ENCODE results near the gene CRYBG3. TPM values are rescaled to one million over a fixed set of nuclear protein-coding genes. Genes with fewer than 3 reads are reported as not detected.

Gene CRYBG3
- total RNA-seq, 1 donor from 2014 or later, result 18.5 TPM

DNA sequence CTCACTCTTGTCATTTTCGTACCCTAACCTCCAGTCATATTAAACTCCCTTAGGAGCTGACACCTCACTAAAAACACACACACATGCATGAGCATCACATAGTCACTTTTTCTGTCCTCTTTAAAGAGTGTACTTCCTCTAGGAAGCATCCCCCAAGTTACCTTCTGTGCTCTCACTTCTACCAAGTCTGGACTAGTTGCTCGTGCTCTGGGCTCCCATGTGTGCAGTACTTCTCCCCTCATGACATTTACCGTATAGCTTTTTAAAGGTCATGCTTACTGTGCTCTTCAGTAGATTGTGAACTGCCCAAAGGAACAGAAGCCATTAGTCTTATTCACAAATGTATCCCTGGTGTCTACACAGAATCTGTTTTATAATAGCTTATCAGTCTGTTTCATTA lies 42.0 kb downstream of the CRYBG3 start:
- TF ChIP-seq, protein P1, sequence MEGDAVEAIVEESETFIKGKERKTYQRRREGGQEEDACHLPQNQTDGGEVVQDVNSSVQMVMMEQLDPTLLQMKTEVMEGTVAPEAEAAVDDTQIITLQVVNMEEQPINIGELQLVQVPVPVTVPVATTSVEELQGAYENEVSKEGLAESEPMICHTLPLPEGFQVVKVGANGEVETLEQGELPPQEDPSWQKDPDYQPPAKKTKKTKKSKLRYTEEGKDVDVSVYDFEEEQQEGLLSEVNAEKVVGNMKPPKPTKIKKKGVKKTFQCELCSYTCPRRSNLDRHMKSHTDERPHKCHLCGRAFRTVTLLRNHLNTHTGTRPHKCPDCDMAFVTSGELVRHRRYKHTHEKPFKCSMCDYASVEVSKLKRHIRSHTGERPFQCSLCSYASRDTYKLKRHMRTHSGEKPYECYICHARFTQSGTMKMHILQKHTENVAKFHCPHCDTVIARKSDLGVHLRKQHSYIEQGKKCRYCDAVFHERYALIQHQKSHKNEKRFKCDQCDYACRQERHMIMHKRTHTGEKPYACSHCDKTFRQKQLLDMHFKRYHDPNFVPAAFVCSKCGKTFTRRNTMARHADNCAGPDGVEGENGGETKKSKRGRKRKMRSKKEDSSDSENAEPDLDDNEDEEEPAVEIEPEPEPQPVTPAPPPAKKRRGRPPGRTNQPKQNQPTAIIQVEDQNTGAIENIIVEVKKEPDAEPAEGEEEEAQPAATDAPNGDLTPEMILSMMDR (IDR thresholded peaks at IDR 0.05; ENCODE audit: unreplicated experiment), result no peak
- Mint-ChIP-seq H3K4me3 (ENCODE audit: unreplicated experiment) (no peak overlapping the region), H3K4me1 (ENCODE audit: unreplicated experiment) (peaks cover 2% of the 10 kb centered on the region), H3K9me3 (ENCODE audit: unreplicated experiment) (no peaks in the 10 kb centered on the region), H3K36me3 (ENCODE audit: low read depth, unreplicated experiment) (no peaks in the 10 kb centered on the region), H3K27ac (ENCODE audit: unreplicated experiment) (no peak overlapping the region), H3K27me3 (ENCODE audit: unreplicated experiment) (no peaks in the 10 kb centered on the region)
- no peak for DNase-seq (ENCODE audit: low spot score)

DNA sequence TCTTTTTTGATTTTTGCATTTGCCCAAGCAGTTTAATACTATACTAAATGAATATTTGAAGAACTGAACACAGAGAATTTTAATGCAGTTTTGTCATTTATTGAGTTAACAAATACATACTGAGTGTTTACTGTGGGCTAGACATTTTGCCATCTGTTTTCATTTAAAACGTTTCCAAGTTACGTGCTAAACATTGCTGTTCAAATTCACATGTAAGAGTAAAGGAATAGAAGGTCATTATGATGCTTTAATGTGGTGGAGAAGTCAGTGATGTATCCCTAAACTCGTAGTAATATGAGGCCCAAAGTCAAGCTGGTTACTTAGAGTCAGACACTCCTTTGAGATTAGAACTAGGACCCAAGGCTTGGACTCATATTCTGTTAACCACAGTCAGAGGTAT lies 49.4 kb downstream of the CRYBG3 start:
- Mint-ChIP-seq H3K4me1 (ENCODE audit: unreplicated experiment) (no peaks in the 10 kb centered on the region), H3K9me3 (ENCODE audit: unreplicated experiment) (no peaks in the 10 kb centered on the region), H3K36me3 (ENCODE audit: low read depth, unreplicated experiment) (peaks cover 6% of the 10 kb centered on the region), H3K27ac (ENCODE audit: unreplicated experiment) (no peak overlapping the region), H3K4me3 (ENCODE audit: unreplicated experiment) (no peak overlapping the region), H3K27me3 (ENCODE audit: unreplicated experiment) (no peaks in the 10 kb centered on the region)
- DNase-seq (ENCODE audit: low spot score), result no peak
- TF ChIP-seq, protein P1 (IDR thresholded peaks at IDR 0.05; ENCODE audit: unreplicated experiment), result no peak

GRCh38 chr3:97871801-97872524 lies 50.2 kb downstream of the CRYBG3 start:
- Mint-ChIP-seq H3K4me1 (ENCODE audit: unreplicated experiment) (peaks cover 4% of the 10 kb centered on the region), H3K36me3 (ENCODE audit: low read depth, unreplicated experiment) (peaks cover 6% of the 10 kb centered on the region), H3K9me3 (ENCODE audit: unreplicated experiment) (no peaks in the 10 kb centered on the region), H3K27me3 (ENCODE audit: unreplicated experiment) (no peaks in the 10 kb centered on the region), H3K4me3 (ENCODE audit: unreplicated experiment) (no peak overlapping the region), H3K27ac (ENCODE audit: unreplicated experiment) (no peak overlapping the region)
- DNase-seq (ENCODE audit: low spot score), result no peak
- TF ChIP-seq, protein P1 (IDR thresholded peaks at IDR 0.05; ENCODE audit: unreplicated experiment), result no peak

DNA sequence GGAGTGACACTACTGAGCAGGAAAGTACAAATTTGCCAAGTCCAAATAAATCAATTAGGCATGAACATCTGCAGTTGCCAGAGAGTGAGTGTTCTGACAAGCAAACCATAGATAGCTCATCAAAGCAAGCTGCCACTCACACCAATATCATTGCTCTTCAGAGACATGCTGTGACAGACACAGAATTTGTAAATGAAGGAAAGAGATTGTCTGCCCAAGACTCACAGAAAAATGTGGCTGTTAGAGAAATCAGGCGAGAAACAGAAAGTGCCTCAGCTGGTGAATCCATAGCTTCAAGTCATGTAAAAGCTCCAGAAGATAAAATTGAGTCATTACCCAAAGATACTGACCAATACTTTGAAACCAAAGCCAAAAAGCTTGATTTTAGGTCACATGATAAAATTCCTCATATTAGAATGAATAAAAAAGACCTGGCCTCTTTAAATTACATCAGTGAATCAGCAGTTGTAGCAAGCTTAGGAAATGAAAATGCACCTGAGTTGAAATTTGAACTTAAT lies 50.8 kb downstream of the CRYBG3 start:
- TF ChIP-seq, protein P1 (IDR thresholded peaks at IDR 0.05; ENCODE audit: unreplicated experiment), result no peak
- Mint-ChIP-seq H3K4me1 (ENCODE audit: unreplicated experiment) (peaks cover 4% of the 10 kb centered on the region), H3K27ac (ENCODE audit: unreplicated experiment) (no peak overlapping the region), H3K36me3 (ENCODE audit: low read depth, unreplicated experiment) (peaks cover 10% of the 10 kb centered on the region), H3K27me3 (ENCODE audit: unreplicated experiment) (no peaks in the 10 kb centered on the region), H3K9me3 (ENCODE audit: unreplicated experiment) (no peaks in the 10 kb centered on the region), H3K4me3 (ENCODE audit: unreplicated experiment) (no peak overlapping the region)
- no peak for DNase-seq (ENCODE audit: low spot score)

DNA sequence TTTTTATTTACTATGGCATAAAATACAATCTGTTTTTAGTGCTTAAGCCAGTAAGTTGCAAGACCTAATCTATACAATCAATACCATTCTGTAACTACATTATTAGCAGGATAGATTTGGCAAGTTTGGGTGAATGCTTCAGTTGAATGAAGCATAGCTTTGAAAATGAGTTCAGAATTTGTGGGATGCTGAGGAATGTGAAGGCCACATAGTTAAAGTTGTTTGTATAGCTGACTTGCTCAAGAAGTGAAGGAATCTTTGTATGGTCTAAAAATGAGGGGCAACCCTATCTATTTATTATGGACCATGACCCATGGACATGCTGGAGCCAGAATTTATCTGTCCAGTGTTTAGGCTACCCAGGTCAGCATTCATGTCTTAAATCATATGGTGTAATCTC lies 58.5 kb downstream of the CRYBG3 start:
- no peak for DNase-seq (ENCODE audit: low spot score)
- Mint-ChIP-seq H3K4me1 (ENCODE audit: unreplicated experiment) (peaks cover 8% of the 10 kb centered on the region), H3K9me3 (ENCODE audit: unreplicated experiment) (no peaks in the 10 kb centered on the region), H3K27ac (ENCODE audit: unreplicated experiment) (no peak overlapping the region), H3K4me3 (ENCODE audit: unreplicated experiment) (no peak overlapping the region), H3K27me3 (ENCODE audit: unreplicated experiment) (no peaks in the 10 kb centered on the region), H3K36me3 (ENCODE audit: low read depth, unreplicated experiment) (peaks cover 7% of the 10 kb centered on the region)
- TF ChIP-seq, protein P1 (IDR thresholded peaks at IDR 0.05; ENCODE audit: unreplicated experiment), result no peak
